ENCODE measurements around the gene FITM1. TPM values are rescaled to one million over a fixed set of nuclear protein-coding genes. Genes with fewer than 3 reads are reported as not detected.

The FITM1 gene
- total RNA-seq, 2 experiments from 2014 or later: 1.5 to 1.7 TPM

- Mint-ChIP-seq H3K4me3 (peak within 1 kb of the TSS; percentile 98), H3K27ac (peak within 1 kb of the TSS; percentile 98), H3K27me3 (no peaks in the 10 kb centered on the region), H3K36me3 (ENCODE audit: low read depth) (peaks cover 65% of the 10 kb centered on the region), H3K4me1 (ENCODE audit: low read depth) (peaks cover 35% of the 10 kb centered on the region), H3K9me3 (no peaks in the 10 kb centered on the region)
- Histone ChIP-seq H3K9me3 (ENCODE audit: control insufficient read depth in 1 of 2, insufficient read depth in 1 of 2, low read length in 2 of 2) (no peaks in the 10 kb centered on the region), H3K36me3 (ENCODE audit: insufficient read depth, low read length) (peaks cover 31% of the 10 kb centered on the region), H3K27me3 (ENCODE audit: control insufficient read depth in 1 of 2, insufficient read depth in 2 of 2, low read length in 2 of 2) (no peaks in the 10 kb centered on the region), H3K4me1 (ENCODE audit: insufficient read depth, low read length) (peaks cover 42% of the 10 kb centered on the region), H3K4me3 (ENCODE audit: low read length) (peak within 1 kb of the TSS; percentile 77), H3K27ac (ENCODE audit: low read depth in 1 of 2, low read length in 2 of 2) (peak within 1 kb of the TSS; percentile 98 to 99)
- intact Hi-C loops (cut with DNase I, micrococcal nuclease): loop anchor here (1.0 to 10.0 kb wide), 12 partner anchors 20 to 647 kb away; partner anchors contain the start of genes IRF9 (in 2 of the 2), AP1G2 (in 1 of the 2), DHRS1 (in 1 of the 2) and EMC9 (in 1 of the 2)
- ChIA-PET POLR2A (interaction anchor here (0.6 to 7.0 kb wide), 47 partner anchors 10 to 1348 kb away, joined by 3 to 296 read pairs (median 9); partner anchors contain the start of genes ACIN1, C14orf119, CARMIL3 and CBLN3), CTCF (interaction anchor here (1.2 to 2.8 kb wide), 7 partner anchors 21 to 219 kb away, joined by 3 to 23 read pairs (median 6); partner anchors contain the start of genes EMC9, IRF9, PSME1 and RNF31)
- peak; percentile 95 to 100 (median 98) for DNase-seq
- no peak for TF ChIP-seq CTCF (IDR thresholded peaks at IDR 0.05)
- ATAC-seq (ENCODE audit: poor library complexity): peak; percentile 81
Observed at GRCh38 chr14:24114532-24115421, 15.7 kb upstream of the FITM1 start, which contains the start of the genes DCAF11 and NRL. Gene DCAF11 (plus strand): TSS chr14:24114777. CDS start chr14:24115595, 818 bp downstream. Gene NRL (minus strand): TSS chr14:24114949. CDS start chr14:24082848, 32,101 bp downstream.

GRCh38 chr14:24115422-24116127 lies 14.9 kb upstream of the FITM1 start:
- H3K36me3 Mint-ChIP-seq (ENCODE audit: low read depth): peaks cover 70% of the 10 kb centered on the region

More at GRCh38 chr14:24115422-24116127, 14.9 kb upstream of the FITM1 start:
- no peak for DNase-seq
- Histone ChIP-seq H3K9me3 (ENCODE audit: control insufficient read depth in 1 of 2, insufficient read depth in 1 of 2, low read length in 2 of 2) (no peaks in the 10 kb centered on the region), H3K27me3 (ENCODE audit: control insufficient read depth in 1 of 2, insufficient read depth in 2 of 2, low read length in 2 of 2) (no peaks in the 10 kb centered on the region), H3K36me3 (ENCODE audit: insufficient read depth, low read length) (peaks cover 37% of the 10 kb centered on the region), H3K4me3 (ENCODE audit: low read length) (peak overlapping the region; percentile 77), H3K4me1 (ENCODE audit: insufficient read depth, low read length) (peaks cover 39% of the 10 kb centered on the region), H3K27ac (ENCODE audit: low read depth in 1 of 2, low read length in 2 of 2) (peak overlapping the region; percentile 98 to 99)
- intact Hi-C loops (cut with DNase I, micrococcal nuclease): loop anchor here (1.0 to 10.0 kb wide), 10 partner anchors 20 to 551 kb away; partner anchors contain the start of genes AP1G2 (in 1 of the 2), EMC9 (in 1 of the 2), IPO4 (in 1 of the 2) and IRF9 (in 1 of the 2)
- Mint-ChIP-seq H3K4me1 (ENCODE audit: low read depth) (peaks cover 35% of the 10 kb centered on the region), H3K4me3 (peak overlapping the region; percentile 98), H3K27ac (peak overlapping the region; percentile 98), H3K27me3 (no peaks in the 10 kb centered on the region), H3K9me3 (no peaks in the 10 kb centered on the region)
- no peak for TF ChIP-seq CTCF (IDR thresholded peaks at IDR 0.05)
- POLR2A ChIA-PET: interaction anchor here (0.6 to 7.0 kb wide), 36 partner anchors 9 to 1020 kb away, joined by 3 to 296 read pairs (median 11); partner anchors contain the start of genes ACIN1, C14orf119, CARMIL3 and CBLN3
- CTCF ChIA-PET: interaction anchor here (1.2 to 2.8 kb wide), 7 partner anchors 20 to 218 kb away, joined by 3 to 23 read pairs (median 6); partner anchors contain the start of genes EMC9, IRF9, PSME1 and RNF31
- ATAC-seq (ENCODE audit: poor library complexity): no peak
